B cell (primary cell): Measurements from ENCODE around the gene LTBP3. TPM values are rescaled to one million over a fixed set of nuclear protein-coding genes. Genes with fewer than 3 reads are reported as not detected.

Experiments
- ATAC-seq: fragments of 200-7000 bp; cut with Tn5 transposase; one replicate; pipeline ENCODE4 v1.10.0; 2021; ENCODE audit warnings: low read depth, mild to moderate bottlenecking, moderate number of reproducible peaks, moderate library complexity
- CTCF ChIA-PET: fragments of 350-600 bp; sonication (Branson Sonifier 250); formaldehyde crosslinking; loops from one replicate; lab custom pipeline; 2021; ENCODE audit warnings: antibody characterized with exemption, inconsistent platforms; lab: Charles Lee
- POLR2A ChIA-PET: fragments of 350-600 bp; sonication (Branson Sonifier 250); formaldehyde crosslinking; loops from one replicate; lab custom pipeline; 2021; ENCODE audit warnings: antibody characterized with exemption; lab: Charles Lee
- DNase-seq: peaks from one replicate; pipeline ENCODE4 v3.0.0; 2013
- H2AFZ ChIP-seq: 2 replicates; pipeline ENCODE4 v1.6.1; 2012; ENCODE audit warnings: mild to moderate bottlenecking, low read depth, low read length; ENCODE audit not compliant: insufficient read depth, poor library complexity, severe bottlenecking
- H3K27ac ChIP-seq, 2 donors: 1 replicate in 1 of 2; 2 replicates in 1 of 2; pipeline ENCODE4 v1.5.1; 2012 to 2013; ENCODE audit warnings: low read length in 2 of 2, mild to moderate bottlenecking in 2 of 2, moderate library complexity in 1 of 2
- H3K27me3 ChIP-seq, 4 experiments: fragments of 200-600 bp in 1 of 4; sonication (generic) in 1 of 4; replicated peaks in 1 of 4; 1 replicate in 2 of 4; 2 replicates in 2 of 4; pipeline versions ENCODE4 v1.6.1 to v1.7.0; 2013 to 2016; ENCODE audit warnings: low read length in 3 of 4, mild to moderate bottlenecking in 2 of 4, mixed read lengths in 1 of 4, moderate library complexity in 1 of 4; ENCODE audit not compliant: insufficient read depth in 4 of 4, control insufficient read depth in 3 of 4; ENCODE audit errors: control extremely low read depth in 1 of 4
- H3K36me3 ChIP-seq, 2 experiments: replicated peaks in 1 of 2; 1 replicate in 1 of 2; 2 replicates in 1 of 2; pipeline versions ENCODE4 v1.6.1 to v1.7.1; 2013; ENCODE audit warnings: low read length in 1 of 2; ENCODE audit not compliant: insufficient read depth in 2 of 2, control insufficient read depth in 1 of 2; ENCODE audit errors: control extremely low read depth in 1 of 2, extremely low read depth in 1 of 2
- H3K4me1 ChIP-seq, 2 donors: fragments of 200-600 bp in 1 of 2; sonication (generic) in 1 of 2; 1 replicate in 1 of 2; 2 replicates in 1 of 2; pipeline versions ENCODE4 v1.5.1 to v1.6.1; 2013 to 2017; ENCODE audit warnings: low read length in 2 of 2; ENCODE audit not compliant: control insufficient read depth in 2 of 2, insufficient read depth in 2 of 2
- H3K4me2 ChIP-seq: replicated peaks from 2 replicates; pipeline ENCODE3; 2012; ENCODE audit warnings: mild to moderate bottlenecking, low read depth, low read length; ENCODE audit not compliant: poor library complexity, severe bottlenecking
- H3K4me3 ChIP-seq, 5 experiments: fragments of 200-600 bp in 1 of 5; sonication (generic) in 1 of 5; 1 replicate in 3 of 5; 2 replicates in 2 of 5; pipeline versions ENCODE4 v1.5.1 to v1.7.0; 2011 to 2016; ENCODE audit warnings: low read length in 4 of 5, mild to moderate bottlenecking in 4 of 5, low read depth in 2 of 5, control low read depth in 1 of 5, moderate library complexity in 1 of 5; ENCODE audit not compliant: insufficient read depth in 1 of 5; ENCODE audit errors: control extremely low read depth in 1 of 5, extremely low read depth in 1 of 5
- H3K79me2 ChIP-seq: fragments of 200-600 bp; sonication (generic); one replicate; pipeline ENCODE4 v1.6.0; 2016; ENCODE audit warnings: low read length; ENCODE audit not compliant: control insufficient read depth, insufficient read depth
- H3K9ac ChIP-seq: fragments of 200-600 bp; sonication (generic); 2 replicates; pipeline ENCODE4 v1.6.1; 2017; ENCODE audit warnings: mild to moderate bottlenecking, low read length, moderate library complexity
- H3K9me3 ChIP-seq, 3 donors: one replicate each; pipeline versions ENCODE4 v1.6.1 to v1.7.1; 2013; ENCODE audit warnings: low read length in 2 of 3; ENCODE audit not compliant: control insufficient read depth in 2 of 3, insufficient read depth in 1 of 3; ENCODE audit errors: control extremely low read depth in 1 of 3
- H4K20me1 ChIP-seq: 2 replicates; pipeline ENCODE4 v1.6.0; 2012; ENCODE audit warnings: mild to moderate bottlenecking, low read length; ENCODE audit not compliant: insufficient read depth, control insufficient read depth, poor library complexity, severe bottlenecking
- H3K27ac Mint-ChIP-seq: one replicate; pipeline ENCODE4 v1.8.0; 2021; ENCODE audit warnings: mixed read lengths
- H3K27me3 Mint-ChIP-seq: one replicate; pipeline ENCODE4 v1.8.0; 2021; ENCODE audit warnings: mixed read lengths
- H3K4me1 Mint-ChIP-seq: one replicate; pipeline ENCODE4 v1.8.0; 2021; ENCODE audit warnings: mixed read lengths
- H3K4me3 Mint-ChIP-seq: one replicate; pipeline ENCODE4 v1.8.0; 2021; ENCODE audit warnings: mixed read lengths
- H3K9me3 Mint-ChIP-seq: one replicate; pipeline ENCODE4 v1.8.0; 2022; ENCODE audit warnings: mixed read lengths; ENCODE audit not compliant: insufficient read depth
- CTCF ChIP-seq: fragments of 200-600 bp; IDR thresholded peaks from one replicate; pipeline ENCODE4 v1.8.0; 2022; ENCODE audit warnings: antibody characterized with exemption, mild to moderate bottlenecking
- EZH2 ChIP-seq: IDR thresholded peaks from 2 replicates; pipeline ENCODE4 v1.6.1; 2012; ENCODE audit warnings: borderline replicate concordance, low read depth, mild to moderate bottlenecking, moderate library complexity, low read length; ENCODE audit not compliant: insufficient read depth, poor library complexity, severe bottlenecking
- WGBS: methylation state at CpG from one replicate; pipeline ENCODE4 v1.1.5; 2013; ENCODE audit warnings: missing lambda C conversion rate; ENCODE audit not compliant: insufficient coverage; 5-methylcytosine and 5-hydroxymethylcytosine counted together
- intact Hi-C: fragments of 100-400 bp; cut with micrococcal nuclease; formaldehyde crosslinking; loops from one replicate; pipeline ENCODE4 v1.10.0; 2022
- polyA plus RNA-seq: library from polyadenylated mRNA; depleted of rRNA; stranded (reverse); fragments of >200 nt; gene quantifications from 2 replicates; pipeline ENCODE4 v1.2.3, GENCODE V29; 2012
- total RNA-seq, 2 donors: library from RNA; stranded (reverse); fragments of 120-200 nt in 1 of 2; gene quantifications; 1 replicate in 1 of 2; 2 replicates in 1 of 2; pipeline versions ENCODE4 v1.2.3 to v1.2.4, GENCODE V29; 2013 to 2022

Gene LTBP3
- total and polyA plus RNA-seq, 2 donors (not counting 1 experiment from before 2014, with no cell fraction given) = 65.1 to 69.0 TPM

- H3K4me1 Mint-ChIP-seq = peaks cover 47% of the 10 kb centered on the region
- peak overlapping the region; percentile 76 to 100 (median 93) for H3K4me3 ChIP-seq
- peak overlapping the region; percentile 97 for H3K9ac ChIP-seq
- H2AFZ ChIP-seq = no peak overlapping the region
- intact Hi-C loops = no loop called here
- ChIA-PET POLR2A (interaction anchor here (0.6 to 20.7 kb wide), 19 partner anchors 8 to 168 kb away, joined by 3 to 1159 read pairs (median 5); partner anchors contain the start of genes DPF2, NEAT1, SCYL1 and SLC25A45), CTCF (interaction anchor here (0.8 to 17.5 kb wide), 13 partner anchors 6 to 134 kb away, joined by 3 to 541 read pairs (median 5); partner anchors contain the start of genes FRMD8, NEAT1, SLC25A45 and ZNRD2)
- H3K27me3 ChIP-seq = no peaks in the 10 kb centered on the region
- H3K27me3 Mint-ChIP-seq = no peaks in the 10 kb centered on the region
- H3K4me3 Mint-ChIP-seq = no peak overlapping the region
- H4K20me1 ChIP-seq = peaks cover 74% of the 10 kb centered on the region
- WGBS = 0% methylated on average over 2 of the region's 3 CpGs
- peaks cover 35 to 43% of the 10 kb centered on the region in 2 donors for H3K4me1 ChIP-seq
- peaks cover 88% of the 10 kb centered on the region for H3K79me2 ChIP-seq
- no peak overlapping the region for H3K27ac Mint-ChIP-seq
- no peaks in the 10 kb centered on the region for H3K9me3 Mint-ChIP-seq
- H3K4me2 ChIP-seq = peak overlapping the region; percentile 97
- peak overlapping the region; percentile 99 to 100 for H3K27ac ChIP-seq
- ATAC-seq = no peak
- peaks cover 1 to 67% of the 10 kb centered on the region in 2 experiments for H3K36me3 ChIP-seq
- H3K9me3 ChIP-seq = no peaks in the 10 kb centered on the region
- DNase-seq = no peak
- TF ChIP-seq CTCF (no peak), EZH2 (no peak)
Measured at GRCh38 chr11:65501472-65502273, 56.5 kb downstream of the LTBP3 start.

- H3K4me1 ChIP-seq = peaks cover 36 to 43% of the 10 kb centered on the region in 2 donors
- peaks cover 47% of the 10 kb centered on the region for H3K4me1 Mint-ChIP-seq
Measured at GRCh38 chr11:65501186-65501471, 57.0 kb downstream of the LTBP3 start.

More at GRCh38 chr11:65501186-65501471, 57.0 kb downstream of the LTBP3 start:
- TF ChIP-seq CTCF (no peak), EZH2 (no peak)
- Mint-ChIP-seq H3K27me3 (no peaks in the 10 kb centered on the region), H3K27ac (no peak overlapping the region), H3K4me3 (no peak overlapping the region), H3K9me3 (no peaks in the 10 kb centered on the region)
- H4K20me1 ChIP-seq = peaks cover 70% of the 10 kb centered on the region
- WGBS = no CpG with 5 or more reads among the region's 2 CpGs
- H3K9me3 ChIP-seq = no peaks in the 10 kb centered on the region
- H3K79me2 ChIP-seq = peaks cover 92% of the 10 kb centered on the region
- peak overlapping the region; percentile 76 to 100 (median 93) for H3K4me3 ChIP-seq
- H3K4me2 ChIP-seq = peak overlapping the region; percentile 97
- peaks cover 1 to 63% of the 10 kb centered on the region in 2 experiments for H3K36me3 ChIP-seq
- ChIA-PET POLR2A (interaction anchor here (0.8 to 20.7 kb wide), 10 partner anchors 14 to 119 kb away, joined by 4 to 1159 read pairs (median 18); partner anchors contain the start of genes NEAT1 and SLC25A45), CTCF (interaction anchor here (1.5 to 17.5 kb wide), 6 partner anchors 7 to 126 kb away, joined by 3 to 541 read pairs (median 53); partner anchors contain the start of genes FRMD8, NEAT1 and SLC25A45)
- H3K9ac ChIP-seq = peak overlapping the region; percentile 97
- ATAC-seq (no peak), DNase-seq (no peak)
- no peaks in the 10 kb centered on the region for H3K27me3 ChIP-seq
- H2AFZ ChIP-seq = no peak overlapping the region
- peak overlapping the region; percentile 99 to 100 for H3K27ac ChIP-seq
- intact Hi-C loops = no loop called here
